ENCODE measurements around the gene ERI2.
"Not testable (repeated sequence)": the region's sequence is repeated elsewhere in the genome, so short reads cannot be mapped to it uniquely, and the experiment has no call there.

The ERI2 gene

DNA sequence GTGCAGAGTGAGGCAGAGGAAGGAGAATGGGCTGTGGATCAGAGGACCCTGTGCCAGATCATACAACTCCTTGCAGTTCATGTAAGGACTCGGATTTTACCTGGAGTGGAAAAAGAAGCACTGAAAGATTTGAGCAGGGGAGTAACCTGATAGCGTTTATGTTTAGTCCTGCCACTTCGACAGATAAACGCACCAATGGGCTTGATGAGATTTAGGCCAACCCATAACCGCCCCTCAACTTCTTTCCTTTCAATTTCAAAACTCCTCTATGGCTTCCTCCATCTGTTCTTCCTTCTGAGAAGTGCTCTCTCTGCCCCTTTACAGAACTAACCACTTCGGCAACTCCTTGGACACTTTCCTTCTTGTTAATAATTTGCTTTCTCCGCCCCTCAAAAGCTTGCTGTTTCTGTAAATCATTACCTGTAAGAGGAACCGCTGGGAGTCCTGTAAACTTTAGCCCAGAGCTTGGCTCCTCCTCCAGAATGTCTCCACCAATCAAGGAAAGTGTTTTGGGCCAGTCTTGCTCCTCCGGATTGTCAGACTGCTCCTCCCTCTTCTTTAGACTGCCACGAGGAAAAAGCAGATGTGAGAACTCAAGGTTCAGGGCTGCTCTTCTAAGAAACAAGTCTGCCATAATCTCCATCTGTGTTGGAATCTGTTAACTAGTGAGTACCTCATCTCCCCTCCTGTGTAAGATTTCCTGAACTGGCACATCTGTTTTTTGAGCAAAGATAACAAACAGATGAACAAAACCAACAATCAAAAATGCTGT is 42.6 kb downstream of the ERI2 start, which contains the start of gene ACSM3:
TSS of gene ACSM3 (plus strand) at position 554 of the 772 bp plus-strand sequence. CDS start 6,021 bp downstream, outside the sequence.
- DNase-seq (ENCODE audit: low spot score) = peak; percentile 59

DNA sequence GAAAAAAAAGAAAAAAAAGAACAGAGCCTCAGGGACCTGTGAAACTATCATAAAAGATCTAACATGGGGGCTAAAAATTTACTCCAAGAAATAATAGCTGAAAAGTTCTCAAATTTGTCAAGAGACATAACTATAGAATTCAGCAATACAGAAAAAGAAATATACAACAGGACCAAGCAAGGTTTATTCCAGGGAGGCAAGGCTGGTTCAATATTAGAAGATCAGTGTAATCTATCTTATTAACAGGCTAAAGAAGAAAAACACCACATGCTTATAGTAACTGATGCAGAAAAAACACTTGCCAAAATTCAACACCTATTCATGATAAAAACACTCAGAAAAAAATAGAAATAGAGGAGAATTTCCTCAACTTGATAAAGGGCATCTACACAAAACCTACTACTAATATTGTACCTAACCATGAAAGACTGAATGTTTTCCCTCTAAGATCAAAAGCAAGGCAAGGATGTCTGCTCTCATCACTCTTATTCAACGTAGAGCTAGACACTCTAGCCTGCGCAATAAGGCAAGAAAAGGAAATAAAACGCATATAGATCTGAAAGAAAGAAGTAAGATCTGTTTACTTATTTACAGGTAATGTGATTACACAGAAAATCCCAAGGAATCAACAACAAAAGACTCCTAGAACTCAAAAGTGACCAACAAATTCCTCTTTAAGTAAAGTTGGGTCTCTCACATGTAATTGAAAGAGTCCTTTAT is 43.7 kb downstream of the ERI2 start:
- no peak for DNase-seq (ENCODE audit: low spot score)

- DNase-seq (ENCODE audit: low spot score) = no peak
Measured at GRCh38 chr16:20761175-20761574, 45.1 kb downstream of the ERI2 start.

DNA sequence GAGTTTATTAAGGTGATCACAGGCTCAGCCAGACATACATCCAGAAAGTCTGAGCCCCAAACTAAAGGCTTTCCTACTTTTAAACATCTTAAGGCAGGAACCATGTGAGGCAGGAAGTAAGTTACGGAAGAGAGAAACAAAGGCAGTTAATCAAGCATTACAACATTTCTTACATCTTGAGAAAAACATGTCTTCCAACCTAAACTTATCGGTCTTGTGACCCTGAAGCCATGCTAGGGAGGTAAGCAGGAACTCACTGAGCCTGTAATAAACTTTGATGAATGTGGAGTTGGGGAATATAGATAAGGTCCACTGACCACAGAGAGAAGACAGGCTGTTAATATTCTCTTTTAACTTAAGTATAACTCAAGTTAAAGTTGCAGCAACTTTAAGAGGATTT is 45.9 kb downstream of the ERI2 start:
- DNase-seq (ENCODE audit: low spot score) = no peak

GRCh38 chr16:20755799-20756198 is 50.5 kb downstream of the ERI2 start:
- DNase-seq (ENCODE audit: low spot score) = not testable (repeated sequence)

DNA sequence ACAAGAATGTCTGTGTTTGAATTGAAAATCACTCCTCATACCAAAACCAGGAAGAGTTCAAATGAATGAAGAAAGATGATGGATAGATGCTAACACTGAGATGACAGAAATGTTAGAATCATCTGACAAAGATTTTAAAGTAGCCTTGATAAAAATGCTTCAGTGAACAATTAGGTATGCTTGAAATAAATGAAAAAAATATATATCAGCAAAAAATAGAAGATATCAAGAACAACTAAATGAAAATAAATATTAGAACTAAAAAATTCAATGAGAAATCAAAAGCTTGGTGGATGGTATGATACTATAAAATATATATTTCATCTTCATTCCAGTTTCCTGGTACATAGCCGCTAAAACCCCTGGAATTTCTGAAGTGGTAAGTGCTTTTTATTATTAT is 51.0 kb downstream of the ERI2 start:
- DNase-seq (ENCODE audit: low spot score) = no peak

GRCh38 chr16:20753727-20754126 is 52.5 kb downstream of the ERI2 start:
- DNase-seq (ENCODE audit: low spot score) = no peak

- no peak for DNase-seq (ENCODE audit: low spot score)
Measured at GRCh38 chr16:20750558-20750957, 55.7 kb downstream of the ERI2 start.

GRCh38 chr16:20749474-20749873 is 56.8 kb downstream of the ERI2 start:
- DNase-seq (ENCODE audit: low spot score) = no peak

DNA sequence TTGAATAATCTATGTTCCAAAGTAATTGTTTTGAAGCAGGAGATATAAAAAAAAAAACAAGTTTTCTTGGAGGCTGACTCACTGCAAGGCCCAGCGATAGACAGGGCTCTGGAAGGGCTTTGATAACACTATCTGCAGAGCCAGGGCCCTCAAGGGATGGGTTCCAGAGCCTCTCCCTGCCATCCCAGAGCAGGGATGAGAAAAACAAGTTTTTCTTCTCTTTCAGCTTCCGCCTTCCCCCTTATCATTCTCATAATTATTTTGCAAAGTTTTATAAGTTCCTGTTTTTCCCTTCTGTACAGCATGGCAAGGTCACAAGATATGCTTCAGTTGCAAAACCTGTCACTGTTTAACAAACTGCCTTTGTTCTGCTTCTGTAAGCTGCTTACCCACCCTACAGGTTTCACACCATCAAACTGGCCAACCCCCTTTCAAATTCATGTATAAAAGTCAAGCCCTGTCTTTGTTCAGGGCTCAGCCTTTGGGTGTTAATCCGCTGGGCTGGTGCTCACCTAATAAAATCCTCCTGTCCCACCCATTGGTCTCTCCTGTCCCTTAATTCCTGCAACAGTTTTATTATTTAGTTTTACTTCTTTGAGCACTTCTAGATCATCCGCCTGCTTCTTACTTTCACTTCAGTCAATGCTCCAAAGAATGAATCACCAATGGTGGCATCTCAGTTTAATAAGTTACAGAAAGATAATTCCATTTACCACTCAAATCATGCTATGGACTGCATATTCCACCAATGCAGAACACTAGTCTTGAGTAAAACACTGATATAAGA is 59.0 kb downstream of the ERI2 start:
- DNase-seq (ENCODE audit: low spot score) = no peak

- DNase-seq (ENCODE audit: low spot score) = no peak
Measured at GRCh38 chr16:20746461-20746860, 59.8 kb downstream of the ERI2 start.

Measured in SW480 (cell line).